ENCODE measurements around the gene SPATA31C1.
"Not testable (repeated sequence)": the region's sequence is repeated elsewhere in the genome, so short reads cannot be mapped to it uniquely, and the experiment has no call there.

SPATA31C1 gene

GRCh38 chr9:87917662-87918061 is at the start of gene SPATA31C1:
Gene SPATA31C1 (plus strand): TSS chr9:87917962.
- DNase-seq, result not testable (repeated sequence)

- no peak for DNase-seq
Observed at GRCh38 chr9:87868175-87868574, 49.6 kb upstream of the SPATA31C1 start.

GRCh38 chr9:87868635-87869034 is 49.1 kb upstream of the SPATA31C1 start:
- no peak for DNase-seq

GRCh38 chr9:87869082-87869481 is 48.7 kb upstream of the SPATA31C1 start:
- DNase-seq, result no peak

- no peak for DNase-seq
Observed at GRCh38 chr9:87871425-87872078, 46.2 kb upstream of the SPATA31C1 start.

GRCh38 chr9:87872079-87872624 is 45.6 kb upstream of the SPATA31C1 start:
- DNase-seq, result no peak

- DNase-seq, result no peak
Observed at GRCh38 chr9:87873607-87874303, 44.0 kb upstream of the SPATA31C1 start.

- DNase-seq, result no peak
Observed at GRCh38 chr9:87874304-87874623, 43.5 kb upstream of the SPATA31C1 start.

- DNase-seq, result no peak
Observed at GRCh38 chr9:87875060-87875459, 42.7 kb upstream of the SPATA31C1 start.

GRCh38 chr9:87875831-87876545 is 41.8 kb upstream of the SPATA31C1 start:
- DNase-seq, result no peak

GRCh38 chr9:87876708-87877107 is 41.1 kb upstream of the SPATA31C1 start:
- DNase-seq, result no peak

GRCh38 chr9:87878989-87879511 is 38.7 kb upstream of the SPATA31C1 start:
- no peak for DNase-seq

GRCh38 chr9:87880116-87880515 is 37.6 kb upstream of the SPATA31C1 start:
- DNase-seq, result no peak

- no peak for DNase-seq
Observed at GRCh38 chr9:87880683-87881082, 37.1 kb upstream of the SPATA31C1 start.

- no peak for DNase-seq
Observed at GRCh38 chr9:87882627-87883026, 35.1 kb upstream of the SPATA31C1 start, which contains the start of gene SPATA31E1. Gene SPATA31E1 (plus strand): TSS chr9:87882877. CDS start chr9:87882892, 15 bp downstream.

- no peak for DNase-seq
Observed at GRCh38 chr9:87883274-87883673, 34.5 kb upstream of the SPATA31C1 start.

- no peak for DNase-seq
Observed at GRCh38 chr9:87883990-87884389, 33.8 kb upstream of the SPATA31C1 start.

GRCh38 chr9:87884578-87885459 is 32.9 kb upstream of the SPATA31C1 start:
- no peak for DNase-seq

GRCh38 chr9:87885484-87886189 is 32.1 kb upstream of the SPATA31C1 start:
- no peak for DNase-seq

GRCh38 chr9:87886210-87886932 is 31.4 kb upstream of the SPATA31C1 start:
- DNase-seq, result no peak

- DNase-seq, result no peak
Observed at GRCh38 chr9:87886933-87887505, 30.7 kb upstream of the SPATA31C1 start.

All from activated CD4-positive, alpha-beta T cell treated with anti-CD3 and anti-CD28 coated beads for 48 hours (primary cell).